Epithelial cell of proximal tubule (primary cell): ENCODE results near the gene ACAN. TPM values are rescaled to one million over a fixed set of nuclear protein-coding genes. Genes with fewer than 3 reads are reported as not detected.

Experiments
- total RNA-seq: library from RNA; depleted of rRNA; stranded (reverse); fragments of >200 nt; gene quantifications from 2 replicates; pipeline ENCODE4 v1.2.3, GENCODE V29; 2015

Gene ACAN
- total RNA-seq, 1 donor from 2014 or later: not detected

Other genes with a start within 250 kb of the ACAN start
- 58.8 and 61.9 TPM in 2 replicates for gene AEN, start 182.1 kb upstream of the ACAN start, total RNA-seq
- 7.6 and 17.3 TPM in 2 replicates for gene ISG20, start 164.4 kb upstream of the ACAN start, total RNA-seq
- 21.9 and 25.3 TPM in 2 replicates for gene HAPLN3, start 92.1 kb downstream of the ACAN start, total RNA-seq
- gene MFGE8, start 109.9 kb downstream of the ACAN start, total RNA-seq: 68.9 and 135 TPM in 2 replicates